ENCODE measurements around the gene ROBO1. TPM values are rescaled to one million over a fixed set of nuclear protein-coding genes. Genes with fewer than 3 reads are reported as not detected.

The ROBO1 gene
- polyA plus RNA-seq, 1 donor (not counting 4 experiments of a cell fraction or from before 2014, with no cell fraction given) = 27.1 TPM

- no peak overlapping the region for H3K9ac ChIP-seq (ENCODE audit: control insufficient read depth, extremely low read depth, insufficient read depth, low read length)
- no peaks in the 10 kb centered on the region for H3K27me3 ChIP-seq (ENCODE audit: control insufficient read depth, extremely low read depth, insufficient read depth, low read length)
- TF ChIP-seq CTCF (optimal IDR thresholded peaks at IDR 0.05 in 1 of 3, IDR thresholded peaks at IDR 0.05 in 1 of 3, conservative IDR thresholded peaks at IDR 0.05 in 1 of 3; ENCODE audit: extremely low read depth in 1 of 3, insufficient read depth in 2 of 3, low read length in 3 of 3) (peak in 2 of 3 experiments; percentile 35 to 46), EZH2 (IDR thresholded peaks at IDR 0.05; ENCODE audit: low read length) (no peak)
- dilution Hi-C loops (cut with MboI; ENCODE audit: extremely low pct_ligation_motif_present, low sequenced_read_pairs) = no loop called here
- DNase-seq (ENCODE audit: low read depth, low spot score) (no peak), FAIRE-seq (no peak)
- no peak overlapping the region for H3K4me3 ChIP-seq (ENCODE audit: control insufficient read depth in 2 of 3, extremely low read depth in 1 of 3, insufficient read depth in 2 of 3, low read depth in 1 of 3, low read length in 3 of 3)
- H4K20me1 ChIP-seq (ENCODE audit: control insufficient read depth, extremely low read depth, insufficient read depth, low read length) = no peaks in the 10 kb centered on the region
- H3K36me3 ChIP-seq (ENCODE audit: control insufficient read depth in 2 of 2, extremely low read depth in 1 of 2, insufficient read depth in 2 of 2, low read length in 2 of 2) = no peaks in the 10 kb centered on the region
- H3K4me1 ChIP-seq (ENCODE audit: control insufficient read depth, extremely low read depth, insufficient read depth, low read length) = no peaks in the 10 kb centered on the region
- H3K79me2 ChIP-seq (ENCODE audit: control insufficient read depth, insufficient read depth, low read length) = no peaks in the 10 kb centered on the region
- H3K9me1 ChIP-seq (ENCODE audit: control insufficient read depth, extremely low read depth, insufficient read depth, low read length) = no peaks in the 10 kb centered on the region
- H3K27ac ChIP-seq (ENCODE audit: control insufficient read depth, insufficient read depth, low read length) = no peak overlapping the region
- H3K9me3 ChIP-seq (ENCODE audit: control insufficient read depth, low read depth, low read length) = no peaks in the 10 kb centered on the region
- H3K4me2 ChIP-seq (ENCODE audit: control insufficient read depth, extremely low read depth, insufficient read depth, low read depth, low read length) = no peak overlapping the region
- no peak overlapping the region for H2AFZ ChIP-seq (ENCODE audit: control insufficient read depth, low read length)
Observed at GRCh38 chr3:79497447-79498111, 270.2 kb downstream of the ROBO1 start.

- Histone ChIP-seq H3K4me1 (ENCODE audit: control insufficient read depth, extremely low read depth, insufficient read depth, low read length) (peaks cover 3% of the 10 kb centered on the region), H3K27ac (ENCODE audit: control insufficient read depth, insufficient read depth, low read length) (no peak overlapping the region), H3K27me3 (ENCODE audit: control insufficient read depth, extremely low read depth, insufficient read depth, low read length) (no peaks in the 10 kb centered on the region), H3K9me1 (ENCODE audit: control insufficient read depth, extremely low read depth, insufficient read depth, low read length) (no peaks in the 10 kb centered on the region), H3K4me3 (ENCODE audit: control insufficient read depth in 2 of 3, extremely low read depth in 1 of 3, insufficient read depth in 2 of 3, low read depth in 1 of 3, low read length in 3 of 3) (no peak overlapping the region), H3K9ac (ENCODE audit: control insufficient read depth, extremely low read depth, insufficient read depth, low read length) (no peak overlapping the region), H4K20me1 (ENCODE audit: control insufficient read depth, extremely low read depth, insufficient read depth, low read length) (no peaks in the 10 kb centered on the region), H3K36me3 (ENCODE audit: control insufficient read depth in 2 of 2, extremely low read depth in 1 of 2, insufficient read depth in 2 of 2, low read length in 2 of 2) (no peaks in the 10 kb centered on the region), H3K79me2 (ENCODE audit: control insufficient read depth, insufficient read depth, low read length) (no peaks in the 10 kb centered on the region), H2AFZ (ENCODE audit: control insufficient read depth, low read length) (no peak overlapping the region), H3K9me3 (ENCODE audit: control insufficient read depth, low read depth, low read length) (no peaks in the 10 kb centered on the region), H3K4me2 (ENCODE audit: control insufficient read depth, extremely low read depth, insufficient read depth, low read depth, low read length) (no peak overlapping the region)
- FAIRE-seq = no peak
- TF ChIP-seq CTCF (optimal IDR thresholded peaks at IDR 0.05 in 1 of 3, IDR thresholded peaks at IDR 0.05 in 1 of 3, conservative IDR thresholded peaks at IDR 0.05 in 1 of 3; ENCODE audit: extremely low read depth in 1 of 3, insufficient read depth in 2 of 3, low read length in 3 of 3) (no peak), EZH2 (IDR thresholded peaks at IDR 0.05; ENCODE audit: low read length) (no peak)
- no peak for DNase-seq (ENCODE audit: low read depth, low spot score)
- dilution Hi-C loops (cut with MboI; ENCODE audit: extremely low pct_ligation_motif_present, low sequenced_read_pairs) = no loop called here
Observed at GRCh38 chr3:79491029-79491641, 276.7 kb downstream of the ROBO1 start.
